GM19035 (cell line): ENCODE results near the gene TACO1.
A peak's percentile ranks its signal among the peaks of the same experiment; 100 is the strongest.

Experiments used
- ATAC-seq: cut with Tn5 transposase; IDR thresholded peaks from one replicate; pipeline ENCODE4 v1.9.1; 2021; ENCODE audit not compliant: unreplicated experiment

The TACO1 gene

DNA sequence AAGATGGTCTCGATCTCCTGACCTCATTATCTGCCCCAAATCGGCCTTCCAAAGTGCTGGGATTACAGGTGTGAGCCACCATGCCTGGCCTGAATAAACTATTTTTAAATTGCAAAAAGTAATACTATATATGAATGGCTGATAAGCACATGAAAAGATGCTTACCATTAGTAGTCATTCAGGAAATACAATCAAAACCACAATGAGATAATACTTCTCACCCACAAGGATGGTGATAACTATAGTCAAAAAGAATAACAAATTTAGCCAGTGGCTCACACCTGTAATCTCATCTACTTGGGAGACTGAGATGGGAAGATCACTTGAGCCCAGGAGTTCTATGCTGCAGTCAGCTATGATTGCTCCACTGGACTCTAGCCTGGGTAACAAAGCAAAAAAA lies 2.4 kb upstream of the TACO1 start:
- no peak for ATAC-seq

DNA sequence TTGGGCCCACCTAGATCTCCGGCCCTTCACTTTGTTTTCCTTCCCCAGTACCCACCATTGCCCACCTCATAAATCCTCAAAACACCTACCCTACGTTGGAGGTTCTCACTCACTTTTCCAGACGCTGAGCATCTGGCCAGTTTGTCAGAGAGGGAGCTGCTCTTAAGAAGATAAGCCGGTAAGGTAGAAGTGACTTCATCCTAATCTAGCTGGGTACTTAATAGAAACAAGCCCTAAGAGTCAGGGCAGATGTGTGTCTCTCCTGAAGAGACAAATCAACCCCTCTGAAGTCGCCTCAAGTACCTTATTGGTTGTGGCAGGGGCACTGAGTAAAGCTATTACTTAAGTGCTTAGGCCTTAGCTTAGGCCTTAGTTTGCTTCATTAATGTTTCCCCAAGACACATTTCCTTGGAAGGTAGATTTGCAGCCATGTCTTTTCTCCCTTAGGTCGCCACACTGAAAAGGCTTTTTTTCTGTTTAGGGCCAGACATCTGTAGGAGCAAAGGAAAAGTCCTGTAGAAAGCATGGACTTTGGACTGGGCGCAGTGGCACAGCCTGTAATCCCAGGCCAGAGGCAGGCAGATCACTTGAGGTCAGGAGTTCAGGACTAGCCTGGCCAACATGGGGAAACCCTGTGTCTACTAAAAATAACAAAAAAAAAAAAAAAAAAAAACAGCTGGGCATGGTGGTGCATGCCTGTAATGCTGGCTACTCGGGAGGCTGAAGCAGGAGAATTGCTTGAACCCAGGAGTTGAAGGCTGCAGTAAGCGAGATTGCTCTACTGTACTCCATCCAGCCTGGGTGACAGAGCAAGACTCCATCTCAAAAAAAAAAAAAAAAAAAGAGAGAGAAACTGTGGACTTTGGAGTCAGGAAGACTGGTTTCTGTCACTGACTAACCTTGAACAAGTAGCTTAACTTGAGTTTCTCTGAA lies 1.0 kb downstream of the TACO1 start:
- peak; percentile 10 for ATAC-seq

DNA sequence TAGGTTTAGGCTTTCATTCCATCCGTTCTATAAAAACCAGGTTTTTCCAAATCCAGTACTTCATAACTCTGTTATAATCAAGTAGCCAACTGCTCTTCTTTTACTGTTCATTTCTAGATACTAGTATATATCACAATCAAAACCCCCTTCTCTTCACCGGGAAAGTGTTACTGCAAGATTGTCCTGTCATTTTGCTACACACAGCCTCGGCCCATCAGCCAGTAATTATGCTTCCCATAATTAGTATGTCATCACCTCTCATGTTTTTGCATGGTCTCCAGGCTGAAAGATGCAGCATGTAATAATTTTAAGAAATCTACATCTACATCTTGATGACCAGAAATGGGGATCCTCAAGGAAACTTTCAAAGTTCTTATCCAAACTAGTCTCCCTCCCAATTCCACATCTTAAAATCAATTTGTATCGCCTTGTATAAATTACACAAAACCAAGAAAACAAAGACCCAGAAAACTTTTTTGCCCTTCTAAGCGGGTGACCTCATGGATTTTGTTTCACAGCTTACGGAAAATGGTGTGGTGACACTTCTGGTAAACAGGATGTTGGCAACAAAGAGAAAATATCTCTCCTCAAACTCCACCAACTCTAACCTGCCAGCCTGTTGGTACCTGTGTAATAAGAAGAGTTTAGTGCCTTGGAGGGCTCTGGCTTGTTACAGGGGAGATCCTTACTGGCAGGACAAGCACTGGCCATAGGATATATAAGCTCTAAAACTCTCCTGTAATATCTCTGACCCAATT lies 9.3 kb downstream of the TACO1 start:
- ATAC-seq = no peak

DNA sequence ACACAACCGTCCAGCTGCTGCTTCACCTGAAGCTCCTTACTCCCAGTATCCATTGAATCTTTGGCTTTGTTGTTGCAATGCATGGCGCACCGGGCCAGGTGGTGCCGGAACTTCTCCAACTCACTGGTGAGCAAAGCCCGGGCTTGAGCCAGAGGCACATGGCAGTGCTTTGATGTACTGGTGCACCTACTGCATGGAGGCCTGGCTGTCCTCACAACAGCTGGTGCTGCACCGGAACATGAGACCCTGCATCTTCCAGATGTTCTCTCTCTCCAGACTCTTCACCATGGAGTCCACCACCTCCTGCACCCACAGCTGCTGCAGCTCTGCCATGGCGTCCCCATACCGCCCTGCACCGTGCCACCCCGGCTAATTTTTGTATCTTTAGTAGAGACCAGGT lies 10.2 kb downstream of the TACO1 start:
- no peak for ATAC-seq

DNA sequence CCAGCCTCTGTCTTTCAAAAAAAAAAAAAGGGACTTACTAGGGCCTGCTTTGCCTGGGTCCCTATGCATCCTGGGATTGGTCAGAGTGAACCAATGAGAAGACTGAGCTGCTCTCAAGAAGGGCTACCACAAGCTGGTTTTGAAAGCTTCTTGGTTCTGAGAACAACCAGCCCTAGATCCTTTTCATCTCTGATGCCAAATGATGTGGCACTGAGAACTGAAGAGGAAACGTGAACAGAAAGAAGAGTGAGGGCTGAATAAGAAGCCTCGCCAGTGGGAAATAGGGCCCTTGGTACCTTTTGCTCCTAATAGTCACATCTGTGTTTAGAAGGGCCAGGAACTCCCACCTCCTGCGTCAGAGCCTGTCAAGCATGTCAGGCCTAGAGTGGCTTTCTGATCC lies 10.7 kb downstream of the TACO1 start:
- no peak for ATAC-seq

DNA sequence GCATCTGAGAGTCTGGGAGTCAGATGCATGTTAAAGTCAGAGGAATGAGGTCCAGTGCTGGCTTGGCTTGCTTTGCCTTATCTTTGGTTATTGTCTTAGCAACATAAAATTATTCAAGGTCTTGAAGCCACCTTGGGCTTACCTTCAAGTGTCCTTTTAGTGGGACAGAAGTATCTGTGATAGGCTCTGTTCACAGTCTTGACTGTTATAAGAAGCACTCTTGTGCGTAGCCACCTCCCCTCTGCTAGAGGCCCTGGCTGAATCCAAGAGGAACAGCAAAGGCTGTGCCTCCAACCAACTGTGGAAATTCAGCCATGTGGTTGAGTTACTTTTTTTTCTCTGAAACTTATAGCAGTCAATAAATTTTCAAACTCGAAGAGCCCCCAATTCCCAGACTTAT lies 13.0 kb downstream of the TACO1 start:
- ATAC-seq = no peak

DNA sequence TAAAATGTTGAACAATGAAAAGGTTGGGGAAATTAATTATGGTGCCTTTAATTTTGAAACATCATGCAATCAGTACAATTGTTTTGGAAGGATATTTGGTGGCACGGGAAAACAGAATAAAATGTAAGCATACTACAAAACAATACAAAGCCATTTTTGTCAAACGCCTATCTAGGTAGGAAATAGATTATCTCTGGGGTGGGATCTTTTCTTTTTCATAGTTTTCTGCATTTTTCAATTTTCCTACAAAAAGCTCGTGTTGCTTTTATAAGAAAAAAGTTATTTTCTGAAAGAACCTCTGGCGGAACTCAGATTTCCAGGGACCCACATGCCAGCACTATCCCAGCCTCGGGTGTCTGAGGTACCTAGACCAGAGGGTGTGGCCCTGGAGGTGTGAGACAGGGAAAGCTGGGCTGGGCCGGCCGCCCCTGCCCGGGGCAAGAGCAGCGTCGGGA lies 20.6 kb downstream of the TACO1 start:
- ATAC-seq = no peak

DNA sequence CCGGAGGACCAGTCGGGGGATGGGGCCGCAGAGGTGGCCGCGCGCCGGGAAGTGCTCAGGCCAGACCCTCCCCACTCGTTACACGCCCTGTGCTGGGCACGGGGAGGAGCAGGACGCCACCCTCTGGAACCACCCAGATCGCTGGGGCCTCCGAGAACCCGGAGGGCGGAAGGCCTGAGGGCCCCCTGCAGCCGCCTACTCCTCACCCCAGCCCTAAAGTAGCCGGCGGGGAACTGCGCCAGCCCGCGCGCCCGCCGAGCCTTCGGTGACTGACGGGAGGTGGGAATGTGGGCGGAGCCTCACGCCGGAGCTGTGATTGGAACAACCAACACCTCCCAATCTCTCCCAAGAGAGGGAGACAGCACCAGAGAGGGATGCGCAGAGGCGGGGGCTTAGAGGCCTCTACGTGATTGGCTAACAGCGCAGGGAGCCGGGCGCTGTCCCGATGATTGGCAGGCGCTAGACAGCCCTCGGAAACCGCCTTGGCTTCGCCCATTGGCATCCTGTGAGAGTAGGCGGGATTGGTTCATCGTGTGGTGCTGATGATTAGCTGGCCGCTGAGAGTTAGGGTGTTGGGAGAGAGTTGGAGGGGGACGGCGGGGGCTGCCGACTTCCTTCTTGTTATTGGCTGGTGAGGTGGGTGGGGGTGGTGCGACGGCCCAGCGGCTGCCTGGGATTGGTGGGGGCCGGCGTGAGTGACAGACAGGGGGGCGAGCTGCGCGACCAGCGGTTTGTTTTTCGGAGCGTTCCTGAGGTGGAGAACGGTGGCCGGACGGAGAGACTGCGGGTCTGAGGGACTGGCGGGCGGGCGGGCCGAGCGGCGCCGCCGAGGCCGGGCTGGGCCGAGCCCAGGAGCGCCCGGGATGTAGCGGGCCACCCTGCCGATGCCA lies 21.2 kb downstream of the TACO1 start, which contains the start of gene MAP3K3:
TSS of gene MAP3K3 (plus strand) at position 734 of the 890 bp plus-strand sequence. CDS start 343 bp downstream, outside the sequence.
- peak; percentile 90 for ATAC-seq

DNA sequence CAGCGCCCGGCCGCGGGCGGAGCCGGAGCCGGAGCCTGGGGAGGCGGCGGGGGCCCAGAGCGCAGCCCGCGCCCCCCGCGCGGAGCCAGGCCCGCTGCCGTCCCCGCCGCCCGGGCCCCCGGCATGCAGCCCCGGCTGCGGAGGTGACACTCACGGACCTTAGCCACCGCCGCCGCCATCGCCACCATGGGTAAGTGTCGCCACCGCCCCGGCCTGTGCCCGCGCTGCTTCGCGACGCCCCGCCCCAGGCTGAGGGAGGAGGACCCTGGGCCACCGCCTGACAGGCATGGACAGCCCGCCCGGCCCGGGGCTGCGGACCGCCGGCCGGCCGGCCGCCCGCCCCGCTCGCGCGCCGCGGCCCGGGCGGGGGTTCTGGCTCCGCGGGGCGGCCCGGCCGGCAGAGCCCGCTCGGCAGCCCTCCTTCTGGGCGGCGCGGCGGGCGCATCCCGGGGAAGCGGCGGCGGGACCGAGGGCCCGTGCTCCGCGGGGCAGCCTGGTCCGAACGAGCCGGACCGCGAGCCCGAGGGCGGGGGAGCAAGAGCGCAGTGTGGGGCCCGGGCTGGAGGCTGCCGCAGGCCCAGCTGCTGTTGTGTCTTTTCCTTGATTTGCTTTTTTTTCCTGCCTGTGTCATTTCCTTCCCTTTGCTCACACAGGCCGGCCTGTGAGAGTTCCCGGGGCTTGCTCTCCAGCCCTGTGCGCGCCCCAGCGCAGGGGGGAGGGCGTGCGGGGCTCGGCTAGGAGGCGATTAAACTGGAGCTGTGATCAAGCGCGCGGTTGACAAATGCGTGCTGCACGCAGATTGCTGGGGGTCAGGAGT lies 22.1 kb downstream of the TACO1 start:
- peak; percentile 32 for ATAC-seq

DNA sequence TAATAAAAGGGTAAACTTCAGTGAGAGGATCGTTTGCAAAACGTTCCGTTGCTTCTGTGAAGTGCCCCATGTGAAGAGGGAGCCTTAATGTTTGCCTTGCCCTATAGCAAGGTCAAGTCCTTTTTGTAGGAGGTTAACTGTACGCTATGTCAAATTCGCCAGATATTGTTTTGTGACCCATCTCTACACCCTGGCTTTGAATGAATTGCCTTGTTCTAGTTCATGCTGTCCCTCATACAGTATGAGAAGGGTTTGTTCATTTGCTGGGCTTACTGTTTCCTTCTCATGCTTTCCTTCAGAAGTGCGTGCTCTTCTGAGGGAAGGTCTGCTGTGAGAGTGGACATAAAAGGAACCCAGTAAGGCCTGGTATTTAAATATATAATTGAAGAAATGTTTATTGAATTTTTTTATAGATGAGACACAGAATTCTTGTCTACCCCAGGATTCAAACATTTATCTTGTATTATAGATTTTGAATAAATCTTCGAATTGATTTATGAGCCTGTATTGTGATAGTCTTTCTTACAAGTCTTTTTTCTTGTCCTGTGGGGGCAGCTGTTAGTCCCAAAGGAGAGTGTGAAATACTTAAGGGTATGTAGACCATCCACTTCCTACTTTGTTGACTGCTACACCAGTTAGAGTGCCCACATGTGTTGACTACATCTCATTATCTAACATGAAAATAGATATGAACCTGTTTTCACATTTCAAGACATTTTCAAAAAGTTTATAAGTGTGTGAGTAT lies 23.3 kb downstream of the TACO1 start:
- no peak for ATAC-seq

DNA sequence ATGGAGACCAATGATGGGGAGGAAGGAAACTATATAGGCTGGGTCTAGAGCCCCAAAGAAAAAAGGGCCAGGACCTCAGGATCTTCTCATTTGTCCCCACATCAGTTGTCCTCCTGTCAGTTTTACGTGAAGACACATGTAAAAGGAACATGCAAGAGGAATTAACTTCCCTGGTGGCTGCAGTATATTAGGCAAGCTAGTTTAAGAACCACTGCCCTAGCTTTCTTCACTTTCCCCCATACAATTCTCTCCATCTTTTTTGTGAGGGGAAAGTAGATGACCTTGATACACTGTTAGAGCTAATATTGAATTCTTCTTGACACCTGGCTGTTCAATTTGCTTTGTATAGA lies 23.8 kb downstream of the TACO1 start:
- ATAC-seq = no peak

DNA sequence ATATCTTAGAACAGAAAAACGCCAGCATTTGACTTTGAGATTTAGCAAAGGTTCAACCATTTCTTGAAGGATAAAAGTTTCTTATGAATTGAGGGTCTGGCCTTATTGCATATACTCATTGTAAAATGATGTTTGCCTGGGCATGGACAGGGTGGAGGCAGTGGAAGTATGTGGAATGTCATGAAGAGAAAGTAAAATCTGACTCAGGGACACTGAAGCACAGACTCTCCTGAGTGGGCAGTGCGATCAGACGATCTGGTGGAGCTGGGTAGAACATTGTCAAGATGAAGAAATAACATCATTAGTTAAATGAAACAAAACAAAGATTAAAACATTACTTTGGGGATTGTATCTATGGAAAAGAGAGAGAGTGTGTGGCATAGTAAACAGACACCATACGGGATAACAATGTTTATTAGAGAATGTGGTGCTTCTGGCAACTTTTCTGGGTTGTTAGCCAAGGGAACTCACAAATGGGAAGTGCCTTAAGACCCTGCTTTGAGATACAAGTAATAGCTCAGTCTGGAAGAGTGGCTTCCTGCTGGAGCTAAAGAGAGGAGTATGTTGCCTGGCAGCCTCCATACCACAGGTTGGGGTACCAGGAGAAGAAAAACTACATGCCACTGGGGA lies 26.0 kb downstream of the TACO1 start:
- ATAC-seq = no peak

DNA sequence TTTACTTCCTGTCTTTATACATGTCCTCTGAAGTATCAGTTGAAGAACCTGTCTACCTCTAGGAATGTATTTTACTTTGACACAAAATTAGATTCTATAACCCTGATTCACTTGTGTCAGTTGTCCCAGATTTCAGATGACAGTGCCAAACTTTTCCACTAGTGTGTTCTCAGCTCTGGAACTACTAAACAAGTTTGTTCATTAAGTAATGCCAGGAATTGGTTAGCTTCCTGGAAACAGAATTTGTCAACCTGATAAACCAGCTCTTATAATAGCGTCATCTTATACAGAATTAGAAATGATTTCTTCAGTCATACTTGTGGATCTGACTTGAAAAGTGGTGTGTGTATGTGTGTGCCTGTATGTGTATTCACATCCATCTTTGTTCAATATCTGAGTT lies 28.9 kb downstream of the TACO1 start:
- ATAC-seq = no peak

DNA sequence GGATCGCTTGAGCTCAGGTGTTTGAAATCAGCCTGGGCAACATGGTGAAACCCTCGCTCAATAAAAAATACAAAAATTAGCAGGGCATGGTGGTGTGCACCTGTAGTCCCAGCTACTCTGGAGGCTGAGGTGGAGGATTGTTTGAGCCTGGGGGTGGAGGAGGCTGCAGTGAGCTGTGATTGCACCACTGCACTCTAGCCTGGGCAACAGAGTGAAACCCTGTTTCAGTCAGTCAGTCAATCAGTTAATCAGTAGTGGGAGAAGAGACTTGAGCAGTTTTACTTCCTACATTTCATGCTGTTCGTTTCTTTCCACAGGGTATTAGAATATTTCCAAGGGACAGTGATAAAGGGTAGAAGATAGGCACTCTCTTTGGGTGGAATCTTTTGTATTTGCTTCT lies 30.4 kb downstream of the TACO1 start:
- ATAC-seq = no peak

DNA sequence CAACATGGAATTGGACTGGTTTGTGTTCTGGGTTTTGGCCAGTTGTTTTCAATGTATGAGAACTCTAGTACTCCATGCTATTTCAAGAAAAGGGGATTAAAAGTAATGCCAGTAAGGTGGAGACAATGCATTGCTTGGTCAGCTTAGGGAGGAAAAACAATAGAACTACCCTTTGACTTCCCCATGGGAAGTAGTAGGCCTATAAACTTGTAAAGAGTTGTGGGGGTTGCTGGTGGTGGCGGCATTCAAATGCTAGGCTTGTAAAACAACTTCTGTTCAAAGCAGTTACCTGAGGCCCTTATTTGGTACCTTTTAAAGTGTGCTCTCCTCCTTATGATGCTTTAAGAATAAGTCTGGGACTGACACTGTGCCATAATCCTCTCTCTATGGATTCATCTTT lies 30.9 kb downstream of the TACO1 start:
- ATAC-seq = no peak

DNA sequence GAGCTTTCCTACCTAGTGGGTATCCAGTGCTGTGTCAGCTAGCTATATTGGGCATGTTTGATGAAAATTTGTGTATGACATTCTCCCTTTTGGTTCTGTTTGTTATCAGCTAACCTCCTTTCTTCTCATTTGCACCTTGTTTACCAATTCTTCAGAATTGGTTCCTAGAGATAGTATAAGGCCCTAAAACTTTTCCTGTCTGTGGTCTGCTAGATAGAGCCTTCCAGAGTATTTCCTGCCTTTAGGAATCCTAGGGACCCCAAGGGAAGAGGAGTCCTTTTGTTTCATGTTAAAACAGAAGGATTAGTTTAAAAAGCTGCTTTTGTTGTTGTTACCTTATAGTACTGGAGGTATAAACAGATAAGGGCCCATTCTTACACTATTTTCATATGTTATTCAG lies 33.0 kb downstream of the TACO1 start:
- ATAC-seq = no peak

DNA sequence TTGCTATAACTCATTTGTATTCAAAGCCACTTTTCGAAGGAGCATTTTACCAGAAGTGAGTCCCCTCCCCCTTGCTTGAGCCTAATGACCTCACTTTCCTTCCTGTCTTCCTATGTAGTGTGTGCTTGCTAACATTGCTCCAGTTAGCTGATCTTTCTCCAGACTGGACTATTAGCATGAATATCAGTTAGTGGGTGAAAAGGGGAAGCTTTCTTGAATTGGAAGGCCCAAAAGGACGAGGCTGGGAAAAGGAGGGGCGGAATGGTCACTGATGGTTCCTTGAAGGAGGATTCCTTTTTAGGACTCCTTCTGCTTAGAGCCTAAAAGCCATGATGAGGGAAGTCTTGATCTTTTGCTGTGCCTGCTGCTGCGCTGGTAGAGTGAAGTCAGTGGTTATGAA lies 33.5 kb downstream of the TACO1 start:
- no peak for ATAC-seq

DNA sequence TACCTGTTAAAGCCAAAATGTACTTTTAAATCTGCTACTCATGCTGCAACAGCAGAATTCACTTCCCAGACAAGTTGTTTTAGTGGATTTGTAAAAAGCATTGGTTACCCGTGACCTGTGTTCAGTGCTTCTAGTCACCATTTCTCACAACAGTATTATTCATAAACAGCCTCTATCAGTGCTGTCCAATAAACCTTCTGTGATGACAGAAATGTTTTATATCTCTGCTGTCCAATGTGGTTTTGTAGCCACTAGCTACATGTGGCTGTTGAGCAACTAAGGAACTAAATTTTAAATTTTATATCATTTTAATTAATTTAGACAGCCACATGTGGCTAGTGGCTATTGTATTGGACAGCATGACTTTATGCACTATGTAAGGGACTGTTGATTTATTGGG lies 34.1 kb downstream of the TACO1 start:
- ATAC-seq = no peak

DNA sequence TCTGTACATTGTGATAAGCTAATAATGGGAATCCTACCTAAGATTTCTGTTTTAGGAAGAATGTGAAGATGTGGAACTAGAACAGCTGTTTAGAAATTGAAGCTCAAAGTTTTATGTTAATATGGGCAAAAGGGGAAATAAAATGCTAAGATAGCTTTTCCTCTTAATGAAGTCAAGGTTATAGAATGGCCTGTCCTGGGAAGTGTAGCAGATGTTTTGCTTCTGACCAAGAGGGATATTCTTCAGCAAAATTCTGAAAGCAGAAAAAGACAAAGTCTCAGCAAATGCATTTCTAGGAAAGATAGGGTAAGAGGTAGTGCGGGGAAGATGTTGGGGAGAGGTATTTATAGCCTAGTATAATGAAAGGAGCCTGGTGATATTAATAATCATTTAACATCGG lies 34.6 kb downstream of the TACO1 start:
- ATAC-seq = no peak
